Stimulated activated CD4-positive, alpha-beta T cell treated with anti-CD3 and anti-CD28 coated beads, Interleukin-1b, Interleukin-23, amount 100 ng/mL, for 1 hour (primary cell): ENCODE measurements around the gene CALHM3.
"Not testable (repeated sequence)": the region's sequence is repeated elsewhere in the genome, so short reads cannot be mapped to it uniquely, and the experiment has no call there.

Source experiments
- DNase-seq, 2 donors: peaks; one replicate each; pipeline ENCODE4 v3.0.0-alpha.2; 2020; ENCODE audit warnings: low read depth in 2 of 2

The CALHM3 gene

DNA sequence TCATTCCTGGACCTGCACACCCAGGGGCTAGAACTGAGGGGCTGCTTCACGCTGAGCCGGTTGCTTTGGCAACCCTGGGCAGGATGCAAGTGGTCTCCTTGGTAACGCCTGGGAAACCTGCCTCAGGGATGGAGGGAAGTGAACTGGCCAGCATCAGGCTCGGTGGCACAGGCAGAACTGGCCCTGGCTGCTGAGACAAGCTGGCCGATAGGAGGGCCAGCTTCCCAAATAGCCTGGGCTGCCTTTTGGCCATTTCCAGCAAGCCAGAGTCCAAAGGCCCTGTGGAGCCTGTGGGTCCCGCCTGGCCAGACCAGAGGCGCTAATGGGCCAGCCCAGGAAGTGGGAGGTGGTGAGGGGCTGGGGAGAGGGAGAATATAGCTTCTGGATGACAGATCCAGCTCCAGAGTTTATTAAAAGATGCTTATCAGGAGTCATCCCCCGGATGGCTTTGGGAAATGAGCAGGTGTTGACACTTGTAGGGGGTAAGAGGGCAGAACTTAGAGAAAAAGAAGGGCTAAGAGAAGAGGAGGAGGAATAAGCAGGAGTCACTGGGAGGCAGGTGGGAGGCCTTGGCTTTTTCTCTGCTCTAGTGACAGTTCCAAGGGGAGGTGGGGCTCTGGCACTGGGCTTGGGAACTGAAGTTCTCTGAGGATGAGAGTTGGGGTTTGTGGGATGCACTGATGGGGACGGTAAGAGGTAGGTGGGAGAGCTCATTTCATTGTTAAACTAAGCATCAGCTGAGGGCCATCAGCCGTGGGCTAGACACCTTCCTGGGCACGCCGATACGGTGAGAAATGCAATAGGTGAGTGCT is 24.0 kb upstream of the CALHM3 start:
- no peak for DNase-seq

DNA sequence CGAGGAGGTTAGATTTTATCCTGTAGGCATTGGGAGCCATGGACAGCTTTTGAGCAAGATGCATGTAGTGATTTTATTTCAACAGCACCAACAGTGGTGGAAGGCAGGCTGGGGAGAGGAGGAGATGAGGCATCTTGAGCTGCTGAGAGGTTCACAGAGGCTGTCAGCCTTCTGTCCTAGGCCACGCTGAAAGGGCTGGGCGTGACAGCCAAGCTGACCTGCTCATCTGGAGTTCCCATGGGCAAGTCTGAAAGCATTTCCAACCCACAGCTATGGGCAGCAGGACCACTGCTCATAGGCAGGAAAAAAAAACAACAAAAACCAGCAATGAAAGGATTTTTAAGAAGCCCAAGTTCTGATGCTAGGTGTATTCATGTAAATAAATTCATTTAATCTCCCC is 22.1 kb upstream of the CALHM3 start:
- DNase-seq, result no peak

DNA sequence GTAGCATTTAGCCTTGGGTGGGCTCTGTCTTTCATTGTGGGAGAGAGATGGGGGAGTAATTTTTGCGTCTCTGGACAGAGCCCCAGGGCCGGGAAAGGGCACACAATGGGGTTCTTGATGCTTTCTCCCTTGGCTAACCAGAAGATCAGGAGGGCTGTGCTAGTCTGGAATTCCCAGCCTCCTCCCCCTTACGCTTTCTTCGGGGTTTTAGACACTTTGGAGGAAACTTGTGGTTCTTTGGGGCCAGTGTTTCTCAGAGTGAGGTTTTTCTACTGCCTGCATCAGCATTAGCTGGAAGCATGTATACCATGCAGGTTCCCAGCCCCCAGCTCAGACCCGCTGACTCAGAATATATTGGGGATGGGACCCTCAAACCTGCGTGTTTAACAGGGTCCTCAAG is 21.4 kb upstream of the CALHM3 start:
- DNase-seq, result no peak

DNA sequence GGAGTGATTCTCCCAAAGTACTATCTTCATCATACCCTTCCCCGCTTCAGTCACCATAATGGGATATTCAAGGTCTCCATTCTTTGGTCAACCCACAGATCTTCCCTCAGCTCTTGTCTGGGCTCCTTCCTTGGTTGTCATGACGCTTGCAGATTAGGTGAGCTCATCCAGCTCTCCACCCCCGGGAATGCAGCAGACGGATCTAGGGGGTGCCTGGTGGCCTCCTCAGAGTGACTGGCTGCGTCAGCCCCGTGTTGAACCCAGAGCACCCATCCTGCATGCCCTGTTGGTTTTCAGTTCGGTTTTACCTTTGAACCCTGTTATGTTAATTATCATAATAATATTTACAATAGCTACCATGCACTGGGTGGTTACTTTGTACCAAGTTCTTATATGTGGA is 20.8 kb upstream of the CALHM3 start:
- no peak for DNase-seq

DNA sequence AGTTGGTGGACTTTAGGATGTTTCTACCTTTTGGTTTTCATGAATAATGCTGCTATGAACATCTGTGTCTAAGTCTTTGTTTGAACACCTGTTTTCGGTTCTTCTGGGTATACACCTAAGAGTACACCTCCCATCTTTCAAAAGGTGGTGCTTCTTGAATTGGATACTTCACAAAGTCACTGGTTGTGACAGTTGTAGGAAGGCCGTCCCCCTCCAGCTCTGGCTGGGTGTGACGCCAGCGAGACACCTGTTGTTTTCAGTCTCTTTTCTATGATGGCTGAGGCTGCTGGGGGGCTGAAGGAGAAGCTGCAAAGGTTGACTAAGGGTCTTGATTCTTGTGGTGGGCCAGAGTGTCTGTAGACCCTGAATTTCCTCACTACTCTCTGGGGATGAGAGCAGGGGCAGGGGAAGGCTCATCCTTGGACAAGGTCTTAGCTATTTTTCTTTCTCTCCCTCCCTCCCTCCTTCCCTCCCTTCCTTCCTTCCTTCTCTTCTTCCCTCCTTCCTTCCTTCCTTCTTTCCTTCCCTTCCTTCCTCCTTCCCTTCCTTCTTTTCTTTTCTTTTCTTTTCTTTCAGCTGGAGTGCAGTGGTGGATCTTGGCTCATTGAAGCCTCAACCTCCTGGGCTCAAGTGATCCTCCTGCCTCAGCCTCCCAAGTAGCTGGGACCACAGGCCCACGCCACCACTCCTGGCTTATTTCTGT is 20.0 kb upstream of the CALHM3 start:
- no peak for DNase-seq

DNA sequence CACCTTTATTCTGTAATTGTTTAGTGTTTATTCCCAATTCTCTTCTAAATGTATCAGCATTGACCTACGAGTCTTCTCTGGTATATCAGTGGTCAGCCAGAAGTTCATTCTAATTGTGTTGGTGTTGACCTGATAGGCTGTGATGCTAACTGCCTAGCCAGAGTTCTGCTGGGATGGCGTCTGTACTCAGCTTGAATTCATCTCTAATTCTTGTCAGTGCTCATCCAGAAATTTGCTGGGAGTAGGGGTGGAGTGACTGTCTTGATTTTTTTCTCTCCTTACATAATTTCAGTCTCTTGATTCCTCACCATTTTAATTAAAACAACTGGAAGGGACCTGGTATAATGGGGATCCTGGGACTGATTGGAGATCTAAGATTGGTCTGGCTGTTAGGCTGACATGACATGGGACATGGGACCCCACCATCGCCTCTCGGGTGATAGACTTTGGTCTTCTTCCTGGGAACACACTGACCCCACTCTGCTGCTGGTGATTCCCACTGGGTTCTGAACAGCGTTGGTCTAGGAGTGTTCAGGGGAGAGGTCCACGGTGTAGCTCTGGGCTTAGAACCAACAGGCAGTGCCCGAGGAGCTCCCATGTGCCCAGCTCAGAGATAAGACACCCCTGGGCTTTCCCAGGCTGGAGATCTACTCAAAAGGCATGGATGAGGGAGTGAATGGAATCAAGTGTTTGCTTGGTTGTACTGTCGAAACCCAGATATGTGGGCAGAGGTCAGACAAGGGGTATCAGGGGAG is 18.3 kb upstream of the CALHM3 start:
- DNase-seq, result no peak

DNA sequence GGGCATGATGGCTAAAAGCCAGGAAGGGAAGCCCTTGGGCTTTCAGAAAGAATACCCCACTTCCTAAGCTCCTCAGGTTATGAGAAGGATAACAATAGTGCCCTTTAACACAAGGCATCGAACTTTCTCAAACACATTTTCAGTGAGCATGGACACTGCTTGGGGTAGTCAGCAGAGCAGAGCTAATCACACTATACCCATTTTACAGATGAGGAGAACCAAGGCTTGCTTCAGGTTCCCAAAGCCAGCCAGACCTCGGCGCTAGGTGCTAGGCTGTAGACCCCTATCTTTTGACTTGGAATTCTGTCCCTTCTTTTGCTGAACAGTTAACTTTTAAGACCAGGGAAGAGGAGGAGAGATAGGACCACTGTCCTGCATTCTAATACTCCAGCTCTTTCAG is 16.3 kb upstream of the CALHM3 start:
- DNase-seq, result no peak

DNA sequence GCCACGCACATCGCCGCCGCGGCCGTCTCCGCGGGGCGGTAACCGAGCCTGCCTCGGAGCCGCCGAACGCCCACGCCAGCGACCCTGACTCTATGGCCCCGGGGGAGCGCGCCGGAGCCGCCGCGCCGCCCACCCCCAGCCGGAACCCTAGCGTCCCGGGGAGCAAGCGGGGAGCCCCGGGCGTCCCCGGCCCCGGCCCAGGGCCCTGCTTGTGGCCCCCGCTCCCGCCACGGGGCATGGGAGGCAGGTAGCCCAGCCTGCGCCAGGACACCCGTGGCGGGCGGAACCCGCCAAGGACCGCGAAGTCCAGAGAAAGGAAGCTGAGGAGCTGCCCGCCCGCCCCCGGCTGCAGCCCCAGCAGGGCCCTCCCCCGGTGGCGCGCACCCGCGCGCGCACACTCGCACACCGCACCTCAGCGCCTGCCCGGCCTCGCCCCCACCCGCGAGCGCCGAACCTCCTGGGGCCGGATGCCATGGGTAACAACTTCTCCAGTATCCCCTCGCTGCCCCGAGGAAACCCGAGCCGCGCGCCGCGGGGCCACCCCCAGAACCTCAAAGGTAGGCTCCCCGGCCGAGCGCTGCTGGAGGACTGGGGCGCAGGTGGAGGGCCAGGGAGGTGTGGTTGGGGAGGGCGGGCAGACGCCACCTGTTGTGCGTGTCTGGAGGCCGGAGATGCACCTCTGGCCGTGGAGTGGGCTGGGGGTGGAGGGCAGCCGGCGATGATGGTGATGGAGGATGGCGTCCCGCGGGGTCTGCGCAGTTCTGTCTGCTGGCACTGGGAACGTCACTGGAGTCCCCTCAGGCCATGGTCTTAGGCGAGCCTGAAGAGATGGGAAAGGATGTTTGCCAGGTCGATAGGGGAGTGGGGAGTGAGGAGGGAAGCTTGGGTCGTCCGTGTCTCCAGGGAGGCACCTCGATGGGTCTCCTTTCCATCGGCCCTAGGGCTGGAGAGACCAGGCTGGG is 15.2 kb upstream of the CALHM3 start:
- DNase-seq, result no peak

DNA sequence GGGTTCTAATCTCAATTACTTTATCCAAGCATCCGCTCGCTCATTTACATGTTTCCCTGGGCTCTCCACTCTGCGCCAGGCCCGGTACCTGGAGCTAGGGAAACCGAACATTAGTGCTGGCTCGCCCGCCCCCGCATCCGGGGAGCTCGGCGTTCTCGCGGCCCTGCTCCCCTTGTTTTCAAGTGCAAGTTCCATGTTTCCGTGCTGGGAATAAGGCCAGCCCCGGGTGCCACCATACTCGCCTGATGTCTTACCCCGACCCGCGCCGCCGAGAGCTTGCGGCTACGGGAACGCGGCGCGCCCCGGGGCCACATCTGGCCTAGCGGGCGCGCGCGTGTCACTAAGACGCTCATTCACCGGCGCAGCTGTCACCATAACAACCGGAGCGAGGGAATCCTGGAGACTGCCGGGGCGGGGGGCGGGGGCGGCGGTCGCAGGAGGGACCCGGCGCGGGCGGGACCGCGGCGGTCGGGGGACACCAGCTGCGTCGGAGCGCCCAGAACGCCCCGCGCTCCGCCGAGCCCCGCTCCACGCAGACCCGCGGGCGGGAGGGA is 14.4 kb upstream of the CALHM3 start, which contains the start of gene NEURL1:
TSS of gene NEURL1 (plus strand) at position 344 of the 554 bp plus-strand sequence. CDS start 683 bp downstream, outside the sequence.
- DNase-seq, result no peak

DNA sequence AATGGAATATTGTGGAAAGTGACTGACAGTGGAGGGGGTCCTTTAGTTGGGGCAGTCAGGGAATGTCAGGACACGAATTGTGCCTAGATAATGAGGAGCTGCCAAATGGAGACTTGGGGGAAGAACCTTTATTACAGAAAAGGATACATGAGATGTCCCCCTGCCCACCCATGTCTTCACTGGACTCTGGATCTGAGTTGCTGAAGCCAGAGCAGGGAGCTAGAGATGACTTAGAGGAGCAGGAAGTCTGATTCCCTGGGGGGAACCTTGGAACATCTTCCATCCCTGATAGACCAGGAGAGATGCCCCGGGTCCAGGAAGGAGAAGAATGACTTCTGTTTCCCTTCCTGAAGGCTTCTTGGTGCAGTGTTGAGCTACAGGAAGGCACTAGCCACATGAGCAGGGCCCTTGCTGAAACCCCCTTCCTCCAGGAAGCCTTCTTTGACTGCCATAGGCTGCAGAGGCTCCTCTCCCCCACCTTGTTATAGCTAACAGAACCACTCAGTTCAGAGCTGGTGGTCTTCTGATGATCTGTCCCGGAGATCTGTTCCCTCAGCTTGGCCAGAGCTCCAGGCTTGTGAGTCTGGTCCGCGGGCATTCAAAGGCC is 13.7 kb upstream of the CALHM3 start:
- DNase-seq, result no peak

DNA sequence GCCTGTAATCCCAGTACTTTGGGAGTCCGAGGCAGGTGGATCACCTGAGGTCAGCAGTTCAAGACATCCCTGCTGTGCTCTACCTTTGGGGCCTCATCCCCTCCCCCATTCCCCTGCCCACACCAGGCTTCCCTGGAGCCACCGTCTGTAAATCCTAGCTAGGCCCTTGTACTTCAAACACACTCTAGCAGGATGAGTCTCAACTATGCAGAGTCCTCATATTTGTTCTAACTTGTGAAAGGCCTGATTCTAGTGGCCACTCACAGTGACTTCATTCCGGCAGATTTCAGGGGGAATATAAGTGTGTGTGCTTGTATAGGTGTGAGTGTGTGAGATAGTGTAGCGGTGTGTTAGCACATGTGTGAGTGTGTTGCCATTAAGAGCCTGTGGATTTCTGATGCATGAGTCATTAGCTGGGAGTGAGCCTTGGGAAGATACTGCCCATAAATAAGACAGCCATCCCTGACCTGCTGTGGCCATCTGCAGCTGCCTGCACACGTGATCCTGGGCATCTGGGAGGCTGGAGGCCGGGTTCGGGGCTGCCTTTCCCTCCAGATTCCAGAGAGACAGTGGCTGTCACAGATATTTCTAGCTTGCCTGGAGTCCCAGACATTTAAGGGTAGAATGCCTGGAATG is 12.8 kb upstream of the CALHM3 start:
- DNase-seq, result no peak

DNA sequence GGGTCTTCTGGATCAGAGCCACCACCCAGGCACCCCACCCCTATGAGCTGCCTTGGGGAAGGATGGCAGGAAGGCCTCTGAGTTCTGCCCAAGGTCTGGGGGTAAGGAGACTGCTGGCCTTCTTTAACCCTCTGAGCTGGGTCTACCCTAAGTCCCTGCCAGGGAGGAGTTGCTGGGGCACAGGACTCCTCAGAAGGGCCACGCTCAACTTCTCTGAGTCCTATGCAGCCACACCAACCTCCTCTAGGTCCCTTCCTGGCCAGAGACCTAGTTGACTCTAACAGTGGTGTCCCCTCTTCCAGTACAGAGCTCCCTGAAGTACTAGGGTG is 11.9 kb upstream of the CALHM3 start:
- no peak for DNase-seq

DNA sequence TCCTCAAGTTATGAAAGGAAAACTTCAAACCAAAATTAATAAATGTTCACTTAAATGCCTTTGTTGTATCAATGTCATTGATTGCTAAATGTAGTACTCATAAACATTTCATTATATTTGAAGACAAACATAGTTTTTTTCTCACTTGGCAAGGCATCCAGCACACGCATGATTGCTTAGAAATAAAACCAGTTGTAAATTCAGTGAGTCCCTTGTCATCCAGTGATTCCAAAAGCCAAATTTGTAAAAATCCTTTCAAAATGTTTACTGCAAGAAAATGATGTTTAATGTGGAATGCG is 8.3 kb upstream of the CALHM3 start:
- DNase-seq, result no peak

DNA sequence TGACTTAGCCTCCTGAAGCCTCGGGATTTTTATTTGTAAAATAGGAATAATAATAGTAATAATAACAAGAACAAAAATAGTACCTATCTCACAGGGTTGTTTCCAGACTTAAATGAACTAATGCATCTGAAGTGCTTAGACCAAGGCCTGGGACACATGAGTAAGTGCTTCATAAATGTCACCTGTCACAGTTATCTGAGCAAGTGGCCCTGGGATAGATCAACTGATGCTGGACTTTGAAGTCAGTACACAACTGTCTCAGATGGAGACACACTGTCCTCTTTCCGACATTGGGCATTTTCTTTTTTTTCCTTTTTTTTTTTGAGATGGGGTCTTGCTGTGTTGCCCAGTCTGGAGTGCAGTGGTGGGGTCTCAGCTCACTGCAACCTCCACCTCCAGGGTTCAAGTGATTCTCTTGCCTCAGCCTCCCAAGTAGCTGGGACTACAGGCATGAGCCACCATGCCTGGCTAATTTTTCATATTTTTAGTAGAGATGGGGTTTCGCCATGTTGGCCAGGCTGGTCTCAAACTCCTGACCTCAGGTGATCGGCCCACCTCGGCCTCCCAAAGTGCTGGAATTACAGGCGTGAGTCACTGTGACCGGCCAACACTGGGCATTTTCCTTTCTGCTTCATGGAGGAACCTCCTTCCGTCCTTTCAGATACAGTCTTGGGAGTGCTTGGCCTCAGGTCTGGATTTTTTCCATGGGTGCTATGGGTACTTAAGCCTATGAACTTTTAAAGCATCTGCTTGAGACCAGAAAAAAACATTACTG is 7.8 kb upstream of the CALHM3 start:
- not testable (repeated sequence) for DNase-seq

DNA sequence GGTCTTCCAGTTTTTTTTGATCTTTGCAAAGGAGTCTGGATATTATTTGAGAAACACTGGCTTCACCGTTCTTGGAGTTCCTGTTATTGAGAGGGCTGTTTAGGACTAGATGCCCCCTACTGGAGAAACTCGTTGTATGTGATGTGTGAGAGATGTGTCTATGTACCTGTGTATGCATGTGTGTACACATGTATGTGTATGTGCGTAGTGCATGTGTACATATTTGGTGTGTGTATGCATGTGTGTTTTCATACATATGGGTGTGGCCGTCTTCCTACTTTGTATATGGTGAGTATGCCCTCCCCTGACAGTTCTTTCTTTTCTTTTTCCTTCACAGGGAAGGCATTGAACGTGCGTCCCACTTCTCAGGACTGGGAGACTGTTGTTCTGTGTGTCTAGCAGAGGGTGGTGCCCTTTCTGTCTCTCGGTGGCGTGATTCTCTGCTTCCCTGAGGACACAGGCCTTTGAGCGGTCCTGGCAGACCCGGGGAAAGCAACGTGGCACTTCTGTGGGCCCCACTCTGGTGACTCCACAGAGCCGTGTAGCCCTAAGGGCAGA is 3.0 kb upstream of the CALHM3 start:
- no peak for DNase-seq

DNA sequence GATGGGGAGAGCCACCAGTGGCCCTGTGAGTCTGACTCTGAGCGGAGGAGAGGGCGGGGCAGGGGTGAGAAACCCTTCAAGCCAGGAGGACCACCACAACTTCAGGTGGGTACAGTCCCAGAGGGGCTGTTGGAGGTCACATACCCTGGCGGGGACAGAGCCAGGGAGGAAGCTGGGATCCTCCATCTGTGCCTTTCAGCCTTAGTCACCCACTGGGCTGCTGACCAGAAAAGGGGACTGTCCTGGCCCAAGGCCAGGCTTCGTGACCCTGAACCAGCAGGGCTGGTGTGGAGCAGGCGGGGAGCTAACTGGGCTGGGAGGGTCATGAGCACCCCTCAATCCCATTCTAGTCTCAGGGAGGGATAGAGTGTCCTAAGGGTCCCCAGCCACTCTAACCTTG is 1.5 kb upstream of the CALHM3 start:
- no peak for DNase-seq

DNA sequence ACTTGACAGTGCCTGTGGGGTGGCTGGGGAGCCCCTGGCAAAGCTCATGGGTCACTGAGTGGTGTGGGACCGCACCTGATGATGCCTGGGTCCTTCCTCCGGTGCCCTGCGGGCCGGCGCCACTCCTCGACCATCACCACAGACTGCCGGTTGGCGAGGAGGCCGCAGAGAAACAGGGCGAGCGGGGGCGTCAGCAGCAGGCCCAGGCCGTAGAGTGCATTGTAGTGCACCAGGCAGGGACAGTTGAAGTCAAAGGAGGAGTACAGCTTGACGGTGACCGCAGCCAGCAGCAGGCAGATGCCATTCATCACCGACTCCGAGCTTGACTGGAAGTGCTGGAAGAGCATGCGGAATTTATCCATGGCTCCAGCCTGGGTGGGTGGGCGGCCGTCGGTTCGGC is 369 bp downstream of the CALHM3 start:
- no peak for DNase-seq

DNA sequence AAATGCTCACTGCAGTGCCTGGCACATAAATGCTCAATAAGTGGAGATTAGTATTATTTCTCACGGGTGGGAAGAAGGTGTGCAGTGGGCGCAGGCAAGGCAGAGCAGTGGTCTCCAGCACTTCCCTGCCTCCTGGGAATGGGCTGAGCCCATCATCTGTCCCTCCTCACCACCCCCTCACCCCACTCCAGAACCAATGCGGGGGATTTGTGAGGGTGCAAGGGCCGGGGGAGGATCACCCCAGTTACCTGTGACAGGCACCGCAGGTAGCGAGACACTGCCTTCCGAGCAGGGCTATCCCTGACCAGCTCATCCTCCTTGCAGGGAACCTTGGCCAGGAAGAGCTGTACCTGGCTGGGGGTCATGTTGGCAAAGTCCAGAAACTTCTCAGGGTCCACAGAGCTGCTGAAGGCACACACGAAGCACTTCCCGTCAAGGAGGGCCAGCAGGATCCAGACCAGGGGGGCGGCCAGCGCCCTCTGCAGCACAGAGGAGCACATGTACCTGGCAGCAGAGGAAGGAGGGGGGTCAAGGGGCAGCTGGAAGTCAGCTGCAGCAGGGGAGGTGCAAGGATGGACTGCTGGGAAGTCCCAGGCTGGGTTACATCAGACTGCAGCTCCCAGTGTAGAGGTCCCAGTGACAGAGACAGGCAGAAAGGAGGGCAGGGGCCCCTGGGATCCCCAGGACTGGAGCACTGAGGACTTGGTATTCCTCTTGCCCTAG is 2.8 kb downstream of the CALHM3 start:
- no peak for DNase-seq

DNA sequence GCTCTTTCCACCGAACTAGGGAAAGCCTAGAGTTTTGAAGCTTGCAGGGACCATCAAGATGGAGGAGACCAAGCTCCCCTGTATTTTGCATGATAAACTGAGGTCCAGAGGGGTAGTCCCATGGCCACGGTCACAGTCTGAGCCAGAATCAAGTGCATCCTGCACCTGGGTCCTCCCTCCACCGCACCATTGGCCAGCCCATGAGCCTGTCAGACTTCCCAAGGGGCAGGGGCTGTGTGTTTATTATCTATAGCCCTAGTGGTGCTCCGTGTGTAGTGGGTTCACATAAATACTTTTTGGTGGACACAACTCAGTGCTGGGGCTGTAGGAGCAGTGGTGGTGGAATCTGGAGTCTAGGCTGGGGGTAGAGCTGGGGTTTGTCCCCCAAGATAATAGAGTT is 3.6 kb downstream of the CALHM3 start:
- no peak for DNase-seq
